ENCODE data around the gene WNT8B.

WNT8B gene

GRCh38 chr10:100516847-100517246 lies 54.0 kb downstream of the WNT8B start:
- intact Hi-C loops (cut with DNase I), result loop anchor here (5.0 kb wide), 1 partner anchor 85 kb away; no protein-coding TSS in a partner anchor
- DNase-seq, result no peak

- intact Hi-C loops (cut with DNase I), result loop anchor here (5.0 kb wide), 1 partner anchor 86 kb away; no protein-coding TSS in a partner anchor
- DNase-seq, result peak in 5 of 10 donors; percentile 50 to 69 (median 62)
Observed at GRCh38 chr10:100518761-100519241, 56.0 kb downstream of the WNT8B start.

- DNase-seq, result peak; percentile 41 to 95 (median 62)
- intact Hi-C loops (cut with DNase I), result loop anchor here (5.0 to 10.0 kb wide), 2 partner anchors 87 to 175 kb away; partner anchors contain the start of gene SCD
Observed at GRCh38 chr10:100519311-100520051, 56.7 kb downstream of the WNT8B start, which contains the start of gene SEC31B. SEC31B (minus strand) TSS chr10:100519861; CDS start chr10:100516952, 2,909 bp downstream.

GRCh38 chr10:100520811-100521210 lies 58.0 kb downstream of the WNT8B start:
- intact Hi-C loops (cut with DNase I), result loop anchor here (10.0 kb wide), 1 partner anchor 176 kb away; the partner anchor contains the start of gene SCD
- DNase-seq, result no peak

- intact Hi-C loops (cut with DNase I), result loop anchor here (10.0 kb wide), 1 partner anchor 177 kb away; the partner anchor contains the start of gene SCD
- no peak for DNase-seq
Observed at GRCh38 chr10:100522107-100522801, 59.4 kb downstream of the WNT8B start.

GRCh38 chr10:100522945-100523344 lies 60.1 kb downstream of the WNT8B start:
- intact Hi-C loops (cut with DNase I), result loop anchor here (10.0 kb wide), 1 partner anchor 178 kb away; the partner anchor contains the start of gene SCD

GRCh38 chr10:100524206-100524605 lies 61.4 kb downstream of the WNT8B start:
- intact Hi-C loops (cut with DNase I), result loop anchor here (10.0 kb wide), 1 partner anchor 179 kb away; the partner anchor contains the start of gene SCD
- no peak for DNase-seq

More at GRCh38 chr10:100522945-100523344, 60.1 kb downstream of the WNT8B start:
- no peak for DNase-seq

GRCh38 chr10:100524638-100525037 lies 61.8 kb downstream of the WNT8B start:
- DNase-seq, result no peak

GRCh38 chr10:100528123-100528886 lies 65.5 kb downstream of the WNT8B start:
- intact Hi-C loops (cut with DNase I), result loop anchor here (10.0 kb wide), 1 partner anchor 184 kb away; the partner anchor contains the start of gene SCD
- no peak for DNase-seq

More at GRCh38 chr10:100524638-100525037, 61.8 kb downstream of the WNT8B start:
- intact Hi-C loops (cut with DNase I), result loop anchor here (10.0 kb wide), 1 partner anchor 180 kb away; the partner anchor contains the start of gene SCD

- DNase-seq, result peak in 1 of 10 donors; percentile 12
- intact Hi-C loops (cut with DNase I), result loop anchor here (10.0 kb wide), 1 partner anchor 184 kb away; the partner anchor contains the start of gene SCD
Observed at GRCh38 chr10:100528921-100529474, 66.2 kb downstream of the WNT8B start.

GRCh38 chr10:100529475-100530298 lies 66.9 kb downstream of the WNT8B start, which contains the start of gene NDUFB8:
NDUFB8 (minus strand) TSS chr10:100529871; CDS start chr10:100529851, 20 bp downstream.
- intact Hi-C loops (cut with DNase I), result loop anchor here (10.0 kb wide), 1 partner anchor 185 kb away; the partner anchor contains the start of gene SCD

GRCh38 chr10:100531761-100532160 lies 69.0 kb downstream of the WNT8B start:
- intact Hi-C loops (cut with DNase I), result no loop called here
- DNase-seq, result no peak

More at GRCh38 chr10:100529475-100530298, 66.9 kb downstream of the WNT8B start, which contains the start of gene NDUFB8:
- DNase-seq, result peak; percentile 86 to 98 (median 91)

All from posterior cingulate gyrus (tissue), 11 donors.